ENCODE measurements around the gene MGMT.

Gene MGMT

DNA sequence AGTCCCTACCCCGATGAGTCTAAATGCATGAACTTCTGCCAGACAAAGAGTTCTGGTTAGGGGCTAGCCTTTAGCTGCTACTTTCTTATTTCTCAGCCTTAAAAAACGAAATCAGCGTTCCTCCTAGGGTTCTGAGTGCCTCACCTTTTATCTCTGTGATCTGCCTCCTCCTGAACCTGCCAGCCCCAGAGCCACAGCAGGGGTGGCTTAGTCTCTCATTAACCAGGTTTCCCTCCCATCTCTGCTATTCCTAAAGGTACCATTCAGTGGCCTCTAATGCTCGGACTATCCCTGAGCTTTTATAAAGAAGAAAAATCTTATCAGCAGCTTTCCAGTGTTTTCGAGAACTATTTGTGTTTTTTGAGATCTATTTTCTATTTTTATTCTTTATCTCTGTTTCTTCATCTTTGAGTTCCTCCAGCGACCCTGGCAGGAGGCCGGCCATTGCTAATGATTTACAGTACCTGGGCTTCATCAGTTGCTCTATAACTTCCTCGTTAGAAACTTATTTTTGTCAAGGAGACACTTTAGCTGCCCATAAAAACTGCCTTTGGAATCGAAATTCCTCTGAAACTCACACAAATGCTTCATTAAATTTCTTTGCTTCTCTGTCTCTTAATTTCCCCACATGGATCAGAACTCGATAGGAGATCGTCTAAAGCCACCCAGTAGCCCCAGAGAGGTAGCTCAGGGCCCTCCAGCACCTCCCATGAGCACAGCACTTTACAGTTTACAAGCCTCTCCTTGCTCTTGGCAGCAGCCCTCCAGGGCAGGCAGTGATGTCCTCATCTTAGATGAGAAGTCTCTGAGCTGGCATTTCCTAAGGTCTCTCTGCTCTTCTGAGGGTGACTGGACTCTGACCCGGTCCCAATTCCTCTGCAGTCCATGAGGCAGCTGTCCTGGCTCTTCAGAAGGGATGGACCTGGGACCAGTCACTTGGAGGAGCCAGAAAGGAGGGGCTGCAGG lies 347.9 kb downstream of the MGMT start:
- H3K27me3 ChIP-seq (ENCODE audit: insufficient read depth, low read depth, severe bottlenecking), result no peaks in the 10 kb centered on the region
- H3K36me3 ChIP-seq, result no peaks in the 10 kb centered on the region
- TF ChIP-seq, protein P1, sequence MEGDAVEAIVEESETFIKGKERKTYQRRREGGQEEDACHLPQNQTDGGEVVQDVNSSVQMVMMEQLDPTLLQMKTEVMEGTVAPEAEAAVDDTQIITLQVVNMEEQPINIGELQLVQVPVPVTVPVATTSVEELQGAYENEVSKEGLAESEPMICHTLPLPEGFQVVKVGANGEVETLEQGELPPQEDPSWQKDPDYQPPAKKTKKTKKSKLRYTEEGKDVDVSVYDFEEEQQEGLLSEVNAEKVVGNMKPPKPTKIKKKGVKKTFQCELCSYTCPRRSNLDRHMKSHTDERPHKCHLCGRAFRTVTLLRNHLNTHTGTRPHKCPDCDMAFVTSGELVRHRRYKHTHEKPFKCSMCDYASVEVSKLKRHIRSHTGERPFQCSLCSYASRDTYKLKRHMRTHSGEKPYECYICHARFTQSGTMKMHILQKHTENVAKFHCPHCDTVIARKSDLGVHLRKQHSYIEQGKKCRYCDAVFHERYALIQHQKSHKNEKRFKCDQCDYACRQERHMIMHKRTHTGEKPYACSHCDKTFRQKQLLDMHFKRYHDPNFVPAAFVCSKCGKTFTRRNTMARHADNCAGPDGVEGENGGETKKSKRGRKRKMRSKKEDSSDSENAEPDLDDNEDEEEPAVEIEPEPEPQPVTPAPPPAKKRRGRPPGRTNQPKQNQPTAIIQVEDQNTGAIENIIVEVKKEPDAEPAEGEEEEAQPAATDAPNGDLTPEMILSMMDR (IDR thresholded peaks at IDR 0.05; ENCODE audit: low read depth, low read length), result no peak
- no peak overlapping the region for H3K27ac ChIP-seq
- no peak for DNase-seq
- no peak overlapping the region for H3K4me3 ChIP-seq (ENCODE audit: low read depth, low read length)
- H3K9me3 ChIP-seq (ENCODE audit: severe bottlenecking), result peaks cover 5% of the 10 kb centered on the region

DNA sequence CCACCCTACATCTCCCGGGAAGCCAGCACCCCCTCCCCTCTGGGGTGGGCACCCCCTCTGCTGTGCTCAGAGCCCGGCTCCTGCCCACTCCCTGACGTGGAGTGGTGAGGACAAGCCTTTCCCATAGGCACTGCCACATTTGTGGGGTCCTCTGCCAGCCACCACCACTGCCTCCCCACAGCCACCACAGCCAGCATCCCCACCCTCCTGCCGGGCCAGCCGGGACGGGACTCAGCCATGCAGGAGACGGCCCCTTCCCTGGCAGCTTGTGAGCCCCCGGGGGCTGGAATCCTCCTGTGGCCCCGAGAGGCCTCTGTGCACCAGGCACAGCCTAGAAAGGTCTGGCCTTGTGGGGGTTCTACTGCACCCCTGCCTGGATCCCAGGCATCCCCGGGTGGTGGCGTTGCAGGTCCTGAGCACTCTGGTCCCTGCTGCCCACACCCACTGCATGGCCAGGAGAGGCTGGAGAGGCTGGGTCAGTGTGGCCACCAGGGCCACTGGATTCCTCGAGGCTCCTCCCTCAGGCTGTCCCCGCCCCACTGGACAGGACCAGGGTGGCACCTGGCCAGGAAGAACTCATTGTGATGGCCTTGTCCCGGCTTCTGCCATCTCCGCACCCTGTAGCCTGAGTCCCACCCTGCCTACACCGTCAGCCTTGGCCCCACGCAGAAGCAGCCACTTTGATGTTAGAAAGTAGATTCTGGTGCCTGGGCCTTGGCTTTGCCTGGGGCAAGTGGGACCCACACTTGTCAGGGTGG lies 349.0 kb downstream of the MGMT start:
- no peaks in the 10 kb centered on the region for H3K27me3 ChIP-seq (ENCODE audit: insufficient read depth, low read depth, severe bottlenecking)
- H3K9me3 ChIP-seq (ENCODE audit: severe bottlenecking), result peaks cover 5% of the 10 kb centered on the region
- no peak for DNase-seq
- no peaks in the 10 kb centered on the region for H3K36me3 ChIP-seq
- no peak overlapping the region for H3K27ac ChIP-seq
- H3K4me3 ChIP-seq (ENCODE audit: low read depth, low read length), result no peak overlapping the region
- TF ChIP-seq, protein P1 (IDR thresholded peaks at IDR 0.05; ENCODE audit: low read depth, low read length), result no peak

DNA sequence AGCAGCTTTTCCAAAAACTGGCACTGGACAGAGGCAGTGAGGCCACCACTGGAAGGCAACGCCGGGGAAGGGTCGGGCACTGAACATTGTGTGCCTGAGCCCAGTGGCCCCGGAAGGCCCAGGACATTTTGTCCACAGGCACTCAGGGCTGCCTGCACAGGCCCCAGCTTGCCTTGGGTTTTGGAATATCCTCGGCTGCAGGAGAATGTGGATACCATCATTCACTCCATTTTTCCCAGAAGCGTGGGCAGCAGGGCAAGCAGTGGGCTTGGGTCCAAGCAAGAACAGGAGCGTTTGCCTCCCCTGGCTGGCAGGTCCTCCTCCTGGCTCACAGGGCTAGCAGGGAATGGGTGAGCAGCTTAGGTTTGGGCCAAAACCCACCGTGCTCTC lies 349.6 kb downstream of the MGMT start:
- no peak for DNase-seq
- Histone ChIP-seq H3K36me3 (no peaks in the 10 kb centered on the region), H3K27me3 (ENCODE audit: insufficient read depth, low read depth, severe bottlenecking) (no peaks in the 10 kb centered on the region), H3K9me3 (ENCODE audit: severe bottlenecking) (peaks cover 5% of the 10 kb centered on the region), H3K27ac (no peak overlapping the region), H3K4me3 (ENCODE audit: low read depth, low read length) (no peak overlapping the region)
- TF ChIP-seq, protein P1 (IDR thresholded peaks at IDR 0.05; ENCODE audit: low read depth, low read length), result no peak
